K562 (cell line): ENCODE data around the gene DAPK1. TPM values are rescaled to one million over a fixed set of nuclear protein-coding genes. Genes with fewer than 3 reads are reported as not detected.

ENCODE experiments used
- AFF4 ChIP-seq: sonication (generic); formaldehyde crosslinking; IDR thresholded peaks from 2 replicates; pipeline ENCODE4 v1.8.0; 2023; ENCODE audit warnings: mild to moderate bottlenecking, missing genetic modification reagents
- DDX20 ChIP-seq: fragments of 450-650 bp; IDR thresholded peaks from 2 replicates; pipeline ENCODE4 v1.6.1; 2016; ENCODE audit warnings: missing genetic modification characterization, low read depth, mild to moderate bottlenecking, missing compliant biosample characterization, moderate library complexity
- ETS2 ChIP-seq: IDR thresholded peaks from 2 replicates; pipeline ENCODE4 v1.6.1; 2016; ENCODE audit warnings: borderline replicate concordance, missing genetic modification characterization, mild to moderate bottlenecking, moderate library complexity, missing compliant biosample characterization; ENCODE audit not compliant: poor library complexity, severe bottlenecking
- KLF6 ChIP-seq: fragments of 250-450 bp; sonication (Bioruptor Pico); IDR thresholded peaks from 2 replicates; pipeline ENCODE4 v1.4.0; 2020; ENCODE audit warnings: mild to moderate bottlenecking, moderate library complexity, borderline replicate concordance
- LARP7 ChIP-seq: fragments of 450-650 bp; IDR thresholded peaks from 2 replicates; pipeline ENCODE4 v1.6.1; 2016
- LEF1 ChIP-seq: fragments of 450-650 bp; IDR thresholded peaks from 2 replicates; pipeline ENCODE4 v1.6.1; 2016; ENCODE audit warnings: mild to moderate bottlenecking
- MXI1 ChIP-seq: IDR thresholded peaks from 2 replicates; pipeline ENCODE4 v1.6.1; 2011; ENCODE audit warnings: low read depth, mild to moderate bottlenecking, improper control_type of control experiment, low read length
- POLR2AphosphoS2 ChIP-seq: IDR thresholded peaks from 2 replicates; pipeline ENCODE4 v1.6.1; 2012; ENCODE audit warnings: low read length, improper control_type of control experiment
- POLR2G ChIP-seq: fragments of 200-400 bp; formaldehyde crosslinking; IDR thresholded peaks from 2 replicates; pipeline ENCODE4 v1.6.1; 2017; ENCODE audit warnings: low read depth, mild to moderate bottlenecking, antibody characterized with exemption, low read length, moderate library complexity
- RAD51 ChIP-seq: fragments of 450-650 bp; IDR thresholded peaks from 2 replicates; pipeline ENCODE4 v1.7.1; 2016; ENCODE audit warnings: low read depth, mild to moderate bottlenecking, borderline replicate concordance
- SOX6 ChIP-seq: fragments of 450-650 bp; IDR thresholded peaks from 2 replicates; pipeline ENCODE4 v1.6.1; 2014; ENCODE audit warnings: mild to moderate bottlenecking
- SUPT5H ChIP-seq: fragments of 450-650 bp; IDR thresholded peaks from 2 replicates; pipeline ENCODE4 v1.6.1; 2016
- TAF7 ChIP-seq: fragments of 450-650 bp; IDR thresholded peaks from 2 replicates; pipeline ENCODE4 v1.6.1; 2016; ENCODE audit warnings: missing genetic modification characterization, missing compliant biosample characterization
- TEAD1 ChIP-seq, 2 experiments: fragments of 450-650 bp in 1 of 2; sonication (generic) in 1 of 2; formaldehyde crosslinking; IDR thresholded peaks; 2 replicates each; pipeline versions ENCODE4 v1.4.0 to v1.8.0; 2020 to 2022; ENCODE audit warnings: mild to moderate bottlenecking in 2 of 2, missing genetic modification reagents in 1 of 2
- TSC22D4 ChIP-seq: fragments of 450-650 bp; IDR thresholded peaks from 2 replicates; pipeline ENCODE4 v1.6.1; 2016; ENCODE audit warnings: missing genetic modification characterization, missing biosample characterization, control low read depth
- ZC3H11A ChIP-seq: IDR thresholded peaks from 2 replicates; pipeline ENCODE4 v1.6.1; 2012; ENCODE audit warnings: low read depth, low read length, improper control_type of control experiment
- ZNF24 ChIP-seq: fragments of 450-650 bp; IDR thresholded peaks from 2 replicates; pipeline ENCODE4 v1.6.1; 2016
- polyA plus RNA-seq, 8 experiments: library from polyadenylated mRNA; depleted of rRNA in 4 of 8; stranded (reverse) in 5 of 8; unstranded in 3 of 8; fragments of >200 nt; fragmentation: Nextera tagmentation in 2 of 8; fragmentation: Illumina TruSeq in 1 of 8; extraction: Ambion mirVana in 2 of 8; extraction: Trizol in 1 of 8; gene quantifications; 2 replicates each; pipeline versions ENCODE4 v1.2.1 to v1.2.3, GENCODE V29; 2011 to 2014; ENCODE audit warnings: inconsistent platforms in 1 of 8, missing spikeins in 1 of 8
- total RNA-seq, 7 experiments: library from RNA; depleted of rRNA in 6 of 7; stranded (reverse); fragments of >200 nt in 6 of 7; fragmentation: Illumina TruSeq in 2 of 7; extraction: Trizol in 2 of 7; gene quantifications; 2 replicates each; pipeline versions ENCODE4 v1.2.1 to v1.2.3, GENCODE V29; 2011 to 2021; ENCODE audit warnings: low replicate concordance in 1 of 7
- TF ChIP-seq, protein P1 (sequence below): fragments of 450-650 bp; formaldehyde crosslinking; IDR thresholded peaks from 2 replicates; pipeline ENCODE4 v1.4.0; 2020; ENCODE audit warnings: mild to moderate bottlenecking, mixed read lengths
- TF ChIP-seq, protein P2 (sequence below), 2 experiments: fragments of 450-650 bp; IDR thresholded peaks; 2 replicates each; pipeline ENCODE4 v1.6.1; 2016
- TF ChIP-seq, protein P3 (sequence below): fragments of 250-450 bp; sonication (Bioruptor Pico); IDR thresholded peaks from 2 replicates; pipeline ENCODE4 v1.4.0; 2020; ENCODE audit warnings: borderline replicate concordance

DAPK1 gene
- total and polyA plus RNA-seq, 9 of the 15 experiments (the other 6 are each of a cell fraction or from before 2014, with no cell fraction given) = 1.7 to 26.4 (median 15.8) TPM

DNA sequence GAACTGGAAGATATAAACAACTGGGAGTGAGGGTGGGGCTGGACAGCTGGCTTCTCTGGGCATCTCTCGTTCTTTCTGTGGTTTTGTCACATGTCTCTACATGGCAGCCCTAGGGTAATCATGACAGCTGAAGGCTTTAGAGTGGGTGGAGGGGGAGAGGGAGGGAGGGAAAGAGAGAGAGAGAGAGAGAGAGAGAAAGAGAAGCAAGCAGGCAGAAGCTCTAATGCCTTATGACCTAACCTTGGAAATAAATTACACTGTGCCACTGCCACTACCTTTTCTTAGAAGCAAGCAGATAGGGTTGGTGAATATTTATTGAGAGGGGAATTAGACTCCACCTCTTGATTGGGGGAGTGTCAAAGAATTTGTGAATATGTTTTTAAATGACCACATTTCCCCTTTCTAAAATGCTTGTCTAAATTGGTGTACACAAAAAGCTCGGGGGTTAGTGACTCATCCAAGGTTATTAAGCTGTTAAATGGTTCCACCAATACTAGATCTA is 2.6 kb upstream of the DAPK1 start (continued):
- no peak for TF ChIP-seq AFF4 (CRISPR knock-in tag)
- peak; percentile 47; the same call in 1 of the 2 replicates for TF ChIP-seq LEF1
- TF ChIP-seq MXI1 = no peak
- TF ChIP-seq ZC3H11A = no peak
- TF ChIP-seq LARP7 = no peak
- TF ChIP-seq KLF6 = no peak
- TF ChIP-seq SOX6 = no peak
- no peak for TF ChIP-seq POLR2AphosphoS2
- TF ChIP-seq TEAD1 (CRISPR knock-in tag; IDR thresholded peaks at IDR 0.05) = no peak
- TF ChIP-seq, protein P1, sequence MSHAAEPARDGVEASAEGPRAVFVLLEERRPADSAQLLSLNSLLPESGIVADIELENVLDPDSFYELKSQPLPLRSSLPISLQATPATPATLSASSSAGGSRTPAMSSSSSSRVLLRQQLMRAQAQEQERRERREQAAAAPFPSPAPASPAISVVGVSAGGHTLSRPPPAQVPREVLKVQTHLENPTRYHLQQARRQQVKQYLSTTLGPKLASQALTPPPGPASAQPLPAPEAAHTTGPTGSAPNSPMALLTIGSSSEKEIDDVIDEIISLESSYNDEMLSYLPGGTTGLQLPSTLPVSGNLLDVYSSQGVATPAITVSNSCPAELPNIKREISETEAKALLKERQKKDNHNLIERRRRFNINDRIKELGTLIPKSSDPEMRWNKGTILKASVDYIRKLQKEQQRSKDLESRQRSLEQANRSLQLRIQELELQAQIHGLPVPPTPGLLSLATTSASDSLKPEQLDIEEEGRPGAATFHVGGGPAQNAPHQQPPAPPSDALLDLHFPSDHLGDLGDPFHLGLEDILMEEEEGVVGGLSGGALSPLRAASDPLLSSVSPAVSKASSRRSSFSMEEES (CRISPR knock-in tag) = no peak
- no peak for TF ChIP-seq POLR2G
- TF ChIP-seq TSC22D4 (tag) = no peak
- TF ChIP-seq TAF7 (tag) = no peak
- no peak for TF ChIP-seq ZNF24
- no peak for TF ChIP-seq DDX20 (tag)
- no peak for TF ChIP-seq ETS2 (tag)
- no peak; the same call in 1 of the 2 replicates for TF ChIP-seq RAD51
- no peak for TF ChIP-seq SUPT5H
- TF ChIP-seq, protein P2, sequence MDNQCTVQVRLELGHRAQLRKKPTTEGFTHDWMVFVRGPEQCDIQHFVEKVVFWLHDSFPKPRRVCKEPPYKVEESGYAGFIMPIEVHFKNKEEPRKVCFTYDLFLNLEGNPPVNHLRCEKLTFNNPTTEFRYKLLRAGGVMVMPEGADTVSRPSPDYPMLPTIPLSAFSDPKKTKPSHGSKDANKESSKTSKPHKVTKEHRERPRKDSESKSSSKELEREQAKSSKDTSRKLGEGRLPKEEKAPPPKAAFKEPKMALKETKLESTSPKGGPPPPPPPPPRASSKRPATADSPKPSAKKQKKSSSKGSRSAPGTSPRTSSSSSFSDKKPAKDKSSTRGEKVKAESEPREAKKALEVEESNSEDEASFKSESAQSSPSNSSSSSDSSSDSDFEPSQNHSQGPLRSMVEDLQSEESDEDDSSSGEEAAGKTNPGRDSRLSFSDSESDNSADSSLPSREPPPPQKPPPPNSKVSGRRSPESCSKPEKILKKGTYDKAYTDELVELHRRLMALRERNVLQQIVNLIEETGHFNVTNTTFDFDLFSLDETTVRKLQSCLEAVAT (IDR thresholded peaks at IDR 0.05) = 0 out of 4 replicates have a peak, but pooled peaks of 1 of the 2 experiments have one; percentile 43
- TF ChIP-seq, protein P3, sequence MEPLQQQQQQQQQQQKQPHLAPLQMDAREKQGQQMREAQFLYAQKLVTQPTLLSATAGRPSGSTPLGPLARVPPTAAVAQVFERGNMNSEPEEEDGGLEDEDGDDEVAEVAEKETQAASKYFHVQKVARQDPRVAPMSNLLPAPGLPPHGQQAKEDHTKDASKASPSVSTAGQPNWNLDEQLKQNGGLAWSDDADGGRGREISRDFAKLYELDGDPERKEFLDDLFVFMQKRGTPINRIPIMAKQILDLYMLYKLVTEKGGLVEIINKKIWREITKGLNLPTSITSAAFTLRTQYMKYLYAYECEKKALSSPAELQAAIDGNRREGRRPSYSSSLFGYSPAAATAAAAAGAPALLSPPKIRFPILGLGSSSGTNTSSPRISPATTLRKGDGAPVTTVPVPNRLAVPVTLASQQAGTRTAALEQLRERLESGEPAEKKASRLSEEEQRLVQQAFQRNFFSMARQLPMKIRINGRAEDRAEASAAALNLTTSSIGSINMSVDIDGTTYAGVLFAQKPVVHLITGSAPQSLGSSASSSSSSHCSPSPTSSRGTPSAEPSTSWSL (CRISPR knock-in tag) = no peak
